Bone marrow (tissue), 2 donors: Measurements from ENCODE around the gene CDH22.

Source experiments
- DNase-seq, 2 donors: peaks; one replicate each; lab custom pipeline; 2025; lab: John Stamatoyannopoulos, UW

Gene CDH22

DNA sequence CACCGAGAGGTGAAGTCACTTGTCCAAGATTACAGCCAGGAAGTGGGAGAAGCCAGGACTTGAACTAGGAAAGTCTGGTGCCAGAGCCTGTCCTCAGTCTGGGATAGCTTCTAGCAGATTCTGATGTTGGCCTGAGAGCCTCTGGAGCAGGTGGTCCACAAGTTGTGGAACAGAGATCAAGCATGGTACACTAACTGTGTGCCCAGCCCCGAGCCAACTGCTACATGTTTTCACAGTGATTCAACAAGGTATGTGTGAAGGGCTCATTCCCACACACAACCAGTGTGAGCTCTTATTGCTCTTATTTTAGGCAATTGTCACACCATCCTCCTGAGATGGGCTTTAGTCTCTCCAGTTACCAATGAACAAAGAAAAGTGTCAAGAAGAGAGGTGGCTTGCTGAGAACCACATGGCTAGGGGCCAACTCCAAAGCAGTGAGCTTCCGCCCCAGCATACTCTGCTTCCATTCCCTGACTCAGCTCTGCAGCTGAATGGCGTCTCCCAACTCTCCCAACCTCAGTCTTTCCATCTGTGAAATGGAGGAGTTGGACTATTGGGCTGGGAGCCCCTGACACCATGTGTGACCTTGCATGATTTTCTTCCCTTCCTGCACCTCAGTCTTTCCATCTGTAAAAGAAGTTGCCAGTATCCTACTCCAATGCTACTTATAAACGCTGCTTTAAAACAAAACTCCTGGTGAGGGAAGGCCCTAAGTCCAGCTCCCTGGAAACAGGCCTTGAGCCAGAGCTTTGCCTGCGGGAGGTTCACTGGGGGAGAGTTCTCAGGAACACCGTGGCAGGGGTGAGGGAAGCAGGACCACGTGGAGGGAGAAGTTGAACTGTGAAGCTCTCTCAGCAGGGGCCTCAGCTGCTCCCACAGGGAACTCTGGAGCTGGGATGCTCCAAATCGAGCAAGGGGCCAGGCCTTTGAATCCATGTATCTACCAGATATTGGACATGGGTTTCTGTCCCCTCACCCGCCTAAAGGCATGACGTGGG lies 40.9 kb downstream of the CDH22 start:
- no peak for DNase-seq

DNA sequence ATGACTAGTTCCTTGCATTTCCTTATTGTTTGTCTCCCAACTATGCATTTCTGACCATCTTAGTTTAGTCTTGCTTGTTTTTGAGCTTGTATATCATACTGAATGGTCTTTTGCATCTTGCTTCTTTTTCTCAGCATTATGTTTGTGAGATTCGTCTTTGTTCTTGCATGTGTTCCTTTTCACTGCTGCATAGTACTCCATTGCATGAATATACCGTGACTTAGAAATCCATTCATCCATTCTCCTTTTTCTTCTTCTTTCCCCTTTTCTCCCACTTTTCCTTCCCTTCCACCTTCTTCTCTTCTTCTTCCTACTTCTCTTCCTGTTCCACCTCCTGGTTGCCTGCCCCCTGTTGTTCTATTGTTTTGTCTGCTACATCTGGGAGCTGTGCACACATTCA lies 42.8 kb downstream of the CDH22 start:
- no peak for DNase-seq

DNA sequence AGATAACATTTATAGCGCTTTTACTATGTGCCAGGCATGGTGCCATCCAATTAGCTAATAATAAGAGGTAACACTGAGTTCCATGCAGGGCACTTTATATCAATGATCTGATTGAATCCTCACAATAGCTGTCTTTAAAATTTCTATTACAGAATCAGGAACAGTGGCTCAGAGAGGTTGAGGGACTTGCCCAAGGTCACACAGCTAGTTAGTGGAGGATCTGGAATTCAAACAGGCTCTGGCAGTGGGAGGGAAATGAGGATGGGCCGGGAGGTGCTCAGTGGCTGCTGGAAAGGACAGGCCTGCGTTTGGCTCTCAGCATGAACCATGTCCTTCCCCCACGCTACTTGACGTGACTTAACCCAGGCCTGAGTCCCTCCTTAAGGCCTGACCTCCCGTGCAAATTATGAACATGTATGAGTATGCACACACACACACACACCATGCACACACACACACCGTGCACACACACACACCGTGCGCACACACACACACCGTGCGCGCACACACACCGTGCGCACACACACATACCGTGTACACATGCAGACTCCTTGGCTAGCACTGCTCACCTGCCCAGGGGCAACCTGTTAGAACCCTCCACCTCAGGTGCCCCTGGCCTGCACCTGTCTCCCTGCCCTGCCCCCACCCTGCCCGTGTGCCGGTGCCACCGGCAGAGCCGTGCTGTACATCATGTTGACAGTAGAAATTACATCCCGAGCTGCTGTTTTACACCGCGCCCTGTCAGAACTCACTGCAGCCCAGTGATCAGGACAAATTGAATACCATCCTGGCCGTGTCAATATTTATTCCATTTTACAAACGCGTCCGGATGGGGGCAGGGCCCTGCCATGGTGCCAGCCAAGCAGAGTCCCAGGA lies 43.7 kb downstream of the CDH22 start:
- DNase-seq: no peak

DNA sequence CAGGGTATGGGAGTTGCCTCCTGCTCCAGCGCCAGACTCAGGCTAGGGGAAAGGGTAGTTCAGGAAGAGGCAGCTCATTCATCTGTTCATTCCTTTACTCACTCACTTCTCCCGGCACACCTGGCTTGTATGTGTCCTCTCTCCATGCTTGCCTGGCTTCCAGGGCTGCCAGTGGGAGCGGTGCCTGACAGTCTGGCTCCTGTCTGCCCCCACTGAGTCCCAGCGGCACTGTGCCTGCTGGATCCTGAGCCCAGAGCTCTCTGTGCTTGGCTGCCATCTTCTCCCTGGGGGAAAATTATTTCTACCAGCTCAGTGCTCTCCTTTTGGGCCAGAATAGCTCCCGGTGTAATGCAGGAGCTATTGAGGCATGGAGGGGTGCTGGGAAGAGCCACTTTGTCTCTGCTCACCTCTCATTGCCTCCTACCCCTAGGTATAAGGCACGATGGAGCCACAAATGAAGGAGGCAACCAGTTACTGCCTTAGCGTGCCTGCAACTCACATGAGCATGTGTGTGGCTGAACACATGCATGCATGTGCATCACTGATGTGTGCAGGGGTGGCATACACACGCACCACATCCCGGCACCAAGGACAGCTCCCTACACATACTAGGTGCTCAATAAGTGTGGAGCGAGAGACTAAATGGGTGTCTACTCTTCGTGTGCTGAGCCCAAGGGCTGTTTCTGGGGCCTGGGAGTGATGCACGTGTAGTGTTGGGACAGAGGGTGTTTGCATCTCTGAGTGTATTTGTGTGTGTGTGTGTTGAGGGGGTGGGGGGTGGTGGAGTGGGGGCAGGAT lies 46.6 kb downstream of the CDH22 start:
- DNase-seq: no peak

DNA sequence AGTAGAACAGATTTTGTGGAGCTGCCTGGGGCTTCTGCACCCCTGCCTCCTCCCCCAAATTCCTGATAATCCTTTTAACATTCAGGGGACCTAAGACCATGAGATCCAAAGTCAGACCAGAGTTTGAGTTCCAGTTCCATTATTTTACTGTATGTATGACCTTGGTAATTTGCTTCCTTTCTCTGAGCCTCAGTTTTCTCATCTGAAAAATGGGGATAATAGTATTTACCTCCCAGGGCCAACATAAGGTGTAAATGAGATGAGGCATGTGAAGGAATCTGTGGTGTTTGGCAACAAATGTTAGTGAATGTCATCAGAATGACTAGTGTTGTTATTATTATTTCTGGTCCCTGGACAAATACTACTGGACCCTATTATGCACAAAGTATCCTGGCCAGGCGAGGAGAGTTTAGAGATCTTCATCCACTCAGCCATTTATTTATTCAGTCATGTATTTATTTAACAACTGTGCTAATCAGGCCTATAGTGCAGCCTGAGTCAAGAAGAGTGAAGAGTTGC lies 47.3 kb downstream of the CDH22 start:
- no peak for DNase-seq

DNA sequence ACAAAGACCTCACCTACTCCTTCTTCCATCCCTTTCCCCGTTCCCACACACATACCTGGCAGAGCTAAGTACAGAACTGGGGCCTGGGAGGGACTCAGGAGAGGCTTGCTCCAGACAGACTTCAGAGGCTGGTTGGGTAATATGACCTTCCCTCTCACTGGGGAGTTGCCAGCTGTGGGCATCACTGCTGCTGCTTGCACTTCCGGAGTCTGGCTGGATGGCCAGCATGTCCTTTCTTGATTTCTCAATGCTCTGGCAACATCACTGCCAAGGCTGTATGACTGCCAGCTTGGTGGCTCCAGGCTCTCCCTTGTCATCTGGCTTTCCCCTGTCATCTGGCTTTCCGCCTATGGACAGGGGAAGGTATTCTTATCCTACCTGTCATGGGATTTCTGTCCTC lies 47.8 kb downstream of the CDH22 start:
- no peak for DNase-seq

DNA sequence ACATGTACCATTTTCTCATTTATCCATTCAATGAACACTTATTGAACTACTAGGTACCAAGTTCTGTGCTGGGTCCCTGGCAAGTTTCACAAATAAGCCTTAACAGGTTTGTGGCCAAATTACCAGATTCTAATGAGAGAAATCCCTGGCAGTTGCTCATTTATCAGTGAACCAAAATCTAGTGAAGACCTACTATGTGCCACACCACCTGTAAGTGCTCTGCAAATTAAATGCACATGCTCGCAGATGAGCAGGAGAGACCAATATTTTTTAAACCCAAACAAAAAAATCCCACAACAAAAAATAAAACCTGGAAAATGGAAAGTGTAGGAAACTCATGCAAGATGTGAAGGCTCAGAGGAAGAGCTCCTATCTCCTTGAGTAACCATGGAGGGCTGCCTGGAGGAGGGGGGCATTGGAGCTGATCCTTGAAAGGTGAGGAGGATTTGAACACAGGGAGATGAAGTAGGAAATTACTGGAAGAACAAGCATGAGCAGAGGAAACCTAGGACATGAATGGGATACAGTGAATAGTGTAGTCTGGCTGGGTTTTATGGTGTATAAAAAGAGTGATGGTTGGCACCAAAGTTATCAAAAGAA lies 48.9 kb downstream of the CDH22 start:
- DNase-seq: no peak

DNA sequence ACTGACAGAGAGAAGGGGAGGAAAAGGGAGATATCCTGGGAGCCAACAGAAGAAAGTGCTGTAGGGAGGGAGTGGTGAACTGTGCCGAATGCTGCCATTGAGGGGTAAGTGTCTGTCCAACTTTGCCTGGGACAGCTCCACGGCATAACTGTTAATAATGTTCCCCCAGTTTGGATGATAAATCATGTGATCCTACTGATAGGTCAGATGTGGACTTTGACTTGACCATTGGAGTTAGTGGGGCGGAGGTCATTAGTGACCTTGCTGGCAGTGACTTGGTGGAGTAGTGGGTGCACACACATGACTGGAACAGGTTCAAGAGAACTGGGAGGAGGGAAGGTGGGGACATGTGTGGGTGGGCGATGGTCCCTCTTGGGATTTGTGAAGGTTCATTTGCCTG lies 50.4 kb downstream of the CDH22 start:
- DNase-seq: no peak

DNA sequence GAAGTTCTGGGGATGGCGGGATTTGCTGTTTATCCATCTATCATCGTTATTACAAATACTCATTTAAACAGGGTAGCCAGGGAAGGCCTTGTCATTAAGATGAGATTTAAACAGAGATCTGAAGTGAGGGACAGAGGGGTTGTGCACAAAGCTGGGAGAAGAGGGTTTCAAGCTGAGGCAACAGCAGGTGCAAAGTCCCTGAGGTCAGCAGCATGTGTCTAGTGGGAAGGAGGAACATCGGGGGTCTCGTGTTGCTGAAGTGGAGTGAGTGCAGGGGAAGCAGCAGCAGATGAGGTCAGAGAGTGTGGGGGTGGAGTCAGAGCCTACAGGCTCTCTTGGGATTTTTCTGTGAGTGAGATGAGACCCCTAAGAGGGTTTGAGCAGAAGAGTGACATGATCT lies 52.0 kb downstream of the CDH22 start:
- no peak for DNase-seq

DNA sequence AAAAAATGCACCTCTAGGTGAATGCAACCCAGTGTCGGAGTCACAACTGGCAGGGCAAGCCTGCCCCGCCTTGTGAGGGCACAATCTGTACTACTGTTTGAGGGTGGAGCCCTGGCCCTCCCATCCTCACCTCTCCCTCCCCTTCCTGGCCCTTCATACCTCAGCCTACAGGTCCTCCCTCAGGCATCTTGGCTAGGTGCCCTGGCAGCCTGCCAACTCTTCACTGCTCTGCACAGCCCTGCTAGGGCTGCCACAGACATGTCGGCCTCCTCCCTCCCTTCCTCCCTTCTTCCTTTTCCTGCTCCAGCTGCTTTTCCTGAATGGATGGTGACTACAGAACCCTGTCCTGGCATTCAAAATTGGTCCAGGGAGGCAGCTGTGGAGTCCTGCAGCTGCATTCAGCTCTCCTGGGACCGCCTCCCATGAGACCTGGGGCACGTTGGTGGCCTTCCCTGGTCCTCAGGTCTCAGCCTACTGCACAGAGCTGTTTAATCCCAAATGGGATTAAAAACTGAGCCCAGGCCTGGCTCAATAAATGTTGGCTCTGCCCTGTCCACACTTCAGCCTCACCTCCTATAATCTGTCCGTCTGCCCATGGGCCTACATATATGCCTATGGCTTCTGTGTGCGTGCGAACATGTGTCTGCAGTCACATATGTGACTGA lies 52.7 kb downstream of the CDH22 start:
- DNase-seq: no peak

DNA sequence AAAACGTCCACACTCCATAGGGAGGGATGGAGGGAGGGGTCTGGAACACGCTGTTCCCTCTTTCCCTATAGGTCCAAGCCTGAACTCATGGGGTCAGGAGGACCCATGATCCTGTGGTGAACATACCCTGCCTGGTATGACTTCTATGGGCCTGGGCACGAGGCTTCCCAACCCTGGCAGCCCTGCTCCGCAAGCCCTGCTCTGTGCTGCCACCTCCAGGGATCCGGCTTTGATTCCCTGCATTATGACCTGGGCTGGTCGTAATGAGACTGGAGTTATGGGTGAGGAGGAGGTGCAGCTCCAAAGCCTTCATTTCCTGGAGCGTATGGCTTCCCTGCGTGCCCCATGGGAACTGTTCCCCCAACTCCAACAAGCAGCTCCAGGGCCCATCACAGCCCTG lies 54.9 kb downstream of the CDH22 start:
- DNase-seq: no peak

DNA sequence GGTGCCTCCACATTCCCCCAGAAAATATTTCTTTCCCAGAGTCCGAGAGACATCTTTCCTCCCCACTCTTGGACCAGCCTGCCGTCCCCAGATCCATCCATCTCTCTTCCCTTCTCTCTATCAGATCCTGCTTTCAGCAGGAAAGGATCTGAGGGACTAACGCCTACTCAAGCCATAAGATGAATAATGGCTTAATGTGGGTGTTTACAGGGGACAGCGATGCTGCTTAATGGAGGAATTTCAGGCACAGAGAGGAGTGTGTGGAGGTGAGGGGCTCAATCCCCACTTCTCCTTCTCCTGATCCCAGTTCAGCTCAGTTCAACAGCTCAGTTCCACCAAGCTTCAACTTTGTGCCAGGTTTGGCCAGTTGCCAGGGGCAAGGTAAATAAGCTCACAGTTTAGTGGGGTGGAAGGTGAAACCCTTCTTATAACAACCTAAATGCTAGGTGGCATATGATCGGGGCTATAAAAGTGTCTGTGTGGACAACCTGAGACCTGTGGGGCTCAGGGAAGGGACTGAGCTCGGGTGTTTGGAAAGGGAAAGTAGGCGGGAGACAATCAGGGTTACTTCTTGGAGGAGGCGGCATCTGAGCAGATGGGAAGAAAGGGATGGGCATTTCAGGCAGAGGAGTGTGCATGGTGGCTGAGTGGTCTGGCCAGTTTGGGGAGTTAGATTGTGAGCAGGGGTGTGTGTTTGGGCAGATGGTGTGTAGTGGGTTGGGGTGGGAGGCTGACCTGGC lies 55.8 kb downstream of the CDH22 start:
- DNase-seq: no peak

DNA sequence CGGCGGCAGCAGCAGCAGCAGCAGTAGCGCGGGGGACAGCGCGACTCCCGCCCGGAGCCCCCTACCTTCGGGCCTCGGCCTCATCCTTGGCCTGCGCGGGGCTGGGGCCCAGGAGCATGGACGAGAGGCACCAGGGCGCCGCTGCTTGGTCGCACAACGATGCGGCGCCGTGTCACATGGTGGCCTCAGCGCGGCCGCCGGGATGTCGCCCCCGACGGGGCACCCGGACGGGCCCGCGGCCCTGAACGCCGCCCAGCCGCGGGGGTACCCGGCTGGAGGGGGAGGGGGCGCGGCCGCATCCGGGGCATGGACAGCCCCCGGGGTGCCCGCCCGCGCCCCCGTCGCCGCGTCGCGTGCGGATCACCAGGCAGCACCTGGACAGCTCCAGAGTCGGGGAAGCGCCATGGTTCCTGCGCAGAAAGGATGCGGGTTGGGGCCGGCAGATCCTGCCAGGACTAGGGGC lies 57.1 kb downstream of the CDH22 start:
- no peak for DNase-seq

DNA sequence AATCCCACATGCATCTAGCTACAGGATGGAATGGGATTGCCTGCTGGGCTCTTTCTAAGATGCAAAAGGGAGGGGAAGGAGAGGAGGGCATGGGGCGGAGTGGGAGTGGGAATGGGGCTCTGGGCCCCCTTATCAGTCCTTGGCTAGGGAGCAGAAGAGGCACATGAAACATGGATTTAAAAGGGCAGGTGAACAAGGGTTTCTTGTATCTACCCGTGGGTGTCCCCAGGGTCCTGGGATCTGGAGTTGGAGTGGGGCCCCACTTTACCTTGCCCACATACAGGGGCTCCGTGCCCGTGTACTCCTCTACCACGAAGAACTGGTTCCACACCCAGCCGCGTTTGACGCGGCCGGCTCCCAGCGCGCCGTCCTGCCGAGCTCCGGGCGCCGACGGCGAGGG lies 57.5 kb downstream of the CDH22 start:
- DNase-seq: no peak

DNA sequence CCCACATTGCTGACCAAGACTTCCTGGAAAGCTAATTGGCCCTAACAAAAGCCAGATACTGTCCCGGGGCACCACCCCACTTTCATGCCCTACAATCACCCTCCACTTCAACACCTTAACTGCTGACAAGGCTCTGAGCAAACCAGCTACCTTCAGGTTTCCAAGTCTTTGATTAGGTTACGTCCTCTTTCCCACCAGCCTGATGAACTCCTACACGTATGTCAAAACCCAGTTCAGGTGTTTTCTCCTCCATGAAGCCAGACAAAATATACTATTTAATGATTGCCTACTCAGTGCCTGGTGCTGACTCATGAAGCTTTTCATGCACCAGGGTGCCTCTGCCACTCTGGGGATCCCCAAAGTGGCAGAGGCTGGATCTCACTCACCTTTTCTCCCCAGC lies 58.6 kb downstream of the CDH22 start:
- DNase-seq: no peak

DNA sequence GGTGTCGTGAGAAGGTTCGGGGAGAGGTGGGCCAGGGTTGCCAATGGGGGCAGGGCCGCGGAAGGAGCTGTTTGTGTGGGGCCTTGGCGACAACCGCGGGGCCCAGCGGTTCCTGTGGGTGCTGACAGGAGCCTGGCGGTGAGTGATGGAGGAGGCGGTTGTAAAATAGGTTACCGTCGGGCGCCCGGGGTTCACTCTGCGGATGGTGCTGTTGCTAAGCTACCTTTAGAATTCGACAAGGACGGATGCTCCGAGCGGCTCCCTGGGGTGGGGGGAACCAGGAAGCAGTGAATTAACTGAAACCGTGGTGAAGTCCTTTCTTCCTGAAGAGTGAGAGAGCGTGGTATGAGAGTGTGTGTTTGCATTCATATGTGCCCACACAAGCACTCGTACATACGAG lies 61.7 kb downstream of the CDH22 start:
- DNase-seq: no peak

DNA sequence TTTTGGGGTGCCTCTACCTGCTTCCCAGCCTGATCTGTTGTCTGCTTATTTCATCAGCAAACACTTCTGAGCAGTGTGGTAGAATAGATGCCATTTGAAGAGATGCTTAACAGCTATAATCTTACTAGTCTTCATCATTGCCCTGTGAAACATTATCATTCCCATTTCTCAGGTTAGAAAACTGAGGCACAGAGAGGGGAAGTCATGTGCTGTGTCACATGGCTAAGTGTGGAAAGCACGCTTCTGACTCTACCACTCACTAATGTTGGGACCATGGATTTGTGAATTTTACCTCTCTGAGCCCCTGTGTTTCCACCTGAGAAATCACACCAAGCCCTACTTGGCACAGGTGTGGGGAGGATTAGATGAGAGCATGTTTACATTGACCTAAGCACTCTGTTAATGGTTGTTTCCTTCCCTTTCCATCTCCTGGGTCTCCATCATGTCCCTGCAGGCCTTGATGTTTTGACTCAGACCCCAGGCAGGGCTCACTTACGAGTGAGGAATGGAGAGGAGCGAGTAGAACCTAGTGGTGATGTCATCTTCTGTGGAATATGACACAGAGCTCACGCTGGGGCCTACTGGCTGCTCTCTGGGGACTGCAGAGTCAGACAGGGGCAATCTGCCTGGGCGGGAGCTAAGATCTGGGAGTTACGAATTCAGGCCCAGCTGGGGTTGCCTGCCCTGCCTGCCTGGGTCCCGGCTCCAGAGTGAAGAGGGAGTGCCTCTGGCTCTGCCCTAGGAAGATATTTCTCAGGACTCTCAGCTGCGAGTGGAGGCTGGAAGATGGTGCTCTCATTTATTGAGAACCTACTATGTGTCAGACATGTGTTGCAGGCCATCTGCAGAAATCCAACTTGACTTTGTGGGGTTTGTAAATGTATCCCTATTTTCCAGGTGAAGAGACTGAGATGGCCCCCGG lies 64.3 kb downstream of the CDH22 start:
- no peak for DNase-seq

DNA sequence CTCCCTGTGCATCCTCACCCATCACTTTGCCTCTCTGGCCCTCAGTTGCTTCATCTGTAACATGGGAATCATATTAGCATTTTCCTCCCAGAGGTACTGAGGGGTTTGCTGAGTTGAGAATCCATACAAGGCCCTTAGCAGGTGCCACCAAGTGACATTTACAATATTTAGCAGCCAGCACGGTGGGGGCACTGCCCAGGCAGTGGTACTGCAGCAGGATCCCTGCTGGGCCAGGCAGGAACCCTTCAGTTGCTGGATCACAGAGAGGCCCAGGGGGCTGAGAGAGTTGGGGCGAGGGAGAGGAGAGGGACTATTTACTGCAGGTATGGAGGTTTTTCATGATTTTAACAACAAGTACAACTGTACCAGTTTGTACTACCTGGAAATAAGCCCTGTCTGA lies 65.9 kb downstream of the CDH22 start:
- DNase-seq: no peak

DNA sequence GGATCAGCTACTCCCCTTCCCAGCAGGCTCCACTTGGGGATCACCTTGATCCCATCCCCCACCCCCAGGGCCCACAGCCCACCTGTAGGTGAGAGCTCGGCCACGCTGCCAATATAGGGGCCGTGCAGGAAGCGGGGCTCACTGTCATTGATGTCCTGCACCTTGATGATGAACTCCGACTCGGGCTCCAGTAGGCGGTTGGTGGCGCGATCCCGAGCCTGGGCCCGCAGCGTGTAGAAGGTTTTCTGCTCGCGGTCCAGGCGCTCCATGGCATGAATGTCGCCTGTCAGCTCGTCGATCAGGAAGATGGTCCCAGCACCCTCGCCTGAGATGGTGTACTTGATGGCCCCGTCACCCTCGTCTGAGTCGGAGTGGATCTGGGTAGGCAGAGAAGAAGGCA lies 67.4 kb downstream of the CDH22 start:
- DNase-seq: no peak
